WI38 (cell line): Measurements from ENCODE around the gene THEM4.
"Not testable (repeated sequence)": the region's sequence is repeated elsewhere in the genome, so short reads cannot be mapped to it uniquely, and the experiment has no call there.

Experiments
- H3K4me3 ChIP-seq: 2 replicates; pipeline ENCODE4 v1.5.1; 2011; ENCODE audit warnings: low read depth, mild to moderate bottlenecking, control low read depth, low read length
- CTCF ChIP-seq: IDR thresholded peaks from 2 replicates; pipeline ENCODE4 v1.5.1; 2012; ENCODE audit warnings: low read depth, mild to moderate bottlenecking, control low read depth, low read length

The THEM4 gene

GRCh38 chr1:151905070-151905442, 4.3 kb downstream of the THEM4 start:
- TF ChIP-seq CTCF = no peak
- no peak overlapping the region for H3K4me3 ChIP-seq

- TF ChIP-seq CTCF = no peak
These were observed 6.5 kb downstream of the THEM4 start for GRCh38 chr1:151902858-151903257.

GRCh38 chr1:151900804-151901203, 8.5 kb downstream of the THEM4 start:
- H3K4me3 ChIP-seq = not testable (repeated sequence)

More at GRCh38 chr1:151902858-151903257, 6.5 kb downstream of the THEM4 start:
- no peak overlapping the region for H3K4me3 ChIP-seq

GRCh38 chr1:151898519-151898991, 10.8 kb downstream of the THEM4 start:
- no peak for TF ChIP-seq CTCF
- H3K4me3 ChIP-seq = no peak overlapping the region

- H3K4me3 ChIP-seq = no peak overlapping the region
- TF ChIP-seq CTCF = no peak
These were observed 11.3 kb downstream of the THEM4 start for GRCh38 chr1:151897991-151898431.

GRCh38 chr1:151893176-151893924, 16.0 kb downstream of the THEM4 start:
- no peak overlapping the region for H3K4me3 ChIP-seq
- TF ChIP-seq CTCF = no peak

- no peak for TF ChIP-seq CTCF
These were observed 17.1 kb downstream of the THEM4 start for GRCh38 chr1:151892190-151892589.

GRCh38 chr1:151891512-151891911, 17.8 kb downstream of the THEM4 start:
- H3K4me3 ChIP-seq = no peak overlapping the region
- no peak for TF ChIP-seq CTCF

More at GRCh38 chr1:151892190-151892589, 17.1 kb downstream of the THEM4 start:
- H3K4me3 ChIP-seq = no peak overlapping the region
